Mesothelial cell of epicardium (in vitro differentiated cells): ENCODE measurements around the gene OR1M1. TPM values are rescaled to one million over a fixed set of nuclear protein-coding genes. Genes with fewer than 3 reads are reported as not detected.
"Not testable (repeated sequence)": the region's sequence is repeated elsewhere in the genome, so short reads cannot be mapped to it uniquely, and the experiment has no call there.

Source experiments
- DNase-seq, 2 experiments: peaks; one replicate each; pipeline ENCODE4 v3.0.0; 2021; ENCODE audit warnings: low spot score in 2 of 2; ENCODE audit not compliant: unreplicated experiment in 2 of 2
- H3K27ac Mint-ChIP-seq: 2 replicates; pipeline ENCODE4 v1.8.0; 2021; ENCODE audit warnings: mixed read lengths
- H3K27me3 Mint-ChIP-seq: 2 replicates; pipeline ENCODE4 v1.8.0; 2021; ENCODE audit warnings: low read depth, mixed read lengths
- H3K36me3 Mint-ChIP-seq: 2 replicates; pipeline ENCODE4 v1.8.0; 2021; ENCODE audit warnings: mixed read lengths
- H3K4me1 Mint-ChIP-seq: 2 replicates; pipeline ENCODE4 v1.8.0; 2021; ENCODE audit warnings: mixed read lengths
- H3K4me3 Mint-ChIP-seq: 2 replicates; pipeline ENCODE4 v1.8.0; 2021; ENCODE audit warnings: mild to moderate bottlenecking, moderate library complexity, mixed read lengths
- H3K9me3 Mint-ChIP-seq: 2 replicates; pipeline ENCODE4 v1.8.0; 2021; ENCODE audit warnings: mixed read lengths
- CTCF ChIP-seq: fragments of 200-600 bp; sonication (generic); IDR thresholded peaks from one replicate; pipeline ENCODE4 v1.5.0; 2021; ENCODE audit warnings: antibody characterized with exemption; ENCODE audit not compliant: unreplicated experiment
- total RNA-seq: library from RNA; stranded (reverse); gene quantifications from 3 replicates; pipeline ENCODE4 v1.2.1, GENCODE V29; 2021

Gene OR1M1
- total RNA-seq, 1 donor from 2014 or later, result not detected

DNA sequence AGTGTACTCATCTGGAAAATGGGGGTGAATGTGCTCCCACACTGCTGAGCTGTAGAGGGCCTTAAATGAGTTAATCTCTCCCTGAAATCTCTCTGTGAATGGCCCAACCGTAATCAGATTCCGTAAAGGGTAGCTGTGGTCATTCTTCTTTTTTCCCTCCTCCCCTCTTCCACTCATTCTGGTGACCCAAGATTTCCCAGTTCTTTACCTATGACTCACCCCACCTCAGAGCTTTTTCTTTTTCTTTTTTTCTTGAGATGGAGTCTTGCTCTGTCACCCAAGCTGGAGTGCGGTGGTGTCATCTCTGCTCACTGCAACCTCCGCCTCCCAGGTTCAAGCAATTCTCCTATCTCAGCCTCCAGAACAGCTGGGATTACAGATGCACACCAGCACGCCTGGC lies 43.3 kb upstream of the OR1M1 start:
- Mint-ChIP-seq H3K27me3 (no peaks in the 10 kb centered on the region), H3K9me3 (no peaks in the 10 kb centered on the region)
- TF ChIP-seq CTCF, result no peak

DNA sequence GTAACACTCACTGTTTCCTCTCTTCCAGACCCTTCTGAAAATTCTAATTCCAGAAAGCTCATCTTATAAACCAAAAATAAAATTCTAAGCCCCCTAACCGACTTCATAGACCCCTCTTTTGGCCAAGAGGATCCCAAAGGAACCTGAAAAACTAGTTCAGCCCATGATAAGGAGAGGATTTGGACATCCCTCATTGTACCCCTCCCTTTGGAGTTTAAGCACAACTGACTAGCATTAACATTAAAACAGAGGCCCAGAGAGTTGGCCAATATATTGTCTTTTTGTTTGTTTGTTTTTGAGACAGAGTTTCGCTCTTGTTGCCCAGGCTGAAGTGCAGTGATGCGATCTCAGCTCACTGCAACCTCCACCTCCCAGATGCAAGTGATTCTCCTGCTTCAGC lies 42.4 kb upstream of the OR1M1 start:
- no peaks in the 10 kb centered on the region for H3K27me3 Mint-ChIP-seq
- H3K4me3 Mint-ChIP-seq, result no peak overlapping the region
- H3K9me3 Mint-ChIP-seq, result no peaks in the 10 kb centered on the region
- DNase-seq, result no peak
- peaks cover 8% of the 10 kb centered on the region for H3K4me1 Mint-ChIP-seq
- no peak overlapping the region for H3K27ac Mint-ChIP-seq
- TF ChIP-seq CTCF, result no peak
- H3K36me3 Mint-ChIP-seq, result no peaks in the 10 kb centered on the region

More for the DNA sequence above, 43.3 kb upstream of the OR1M1 start:
- no peak for DNase-seq
- H3K4me3 Mint-ChIP-seq, result no peak overlapping the region
- peaks cover 8% of the 10 kb centered on the region for H3K4me1 Mint-ChIP-seq
- no peaks in the 10 kb centered on the region for H3K36me3 Mint-ChIP-seq
- H3K27ac Mint-ChIP-seq, result no peak overlapping the region

GRCh38 chr19:9046694-9047093 lies 40.2 kb upstream of the OR1M1 start:
- Mint-ChIP-seq H3K36me3 (no peaks in the 10 kb centered on the region), H3K4me3 (no peak overlapping the region), H3K27ac (no peak overlapping the region), H3K9me3 (no peaks in the 10 kb centered on the region), H3K27me3 (no peaks in the 10 kb centered on the region), H3K4me1 (no peaks in the 10 kb centered on the region)
- DNase-seq, result no peak
- TF ChIP-seq CTCF, result no peak

DNA sequence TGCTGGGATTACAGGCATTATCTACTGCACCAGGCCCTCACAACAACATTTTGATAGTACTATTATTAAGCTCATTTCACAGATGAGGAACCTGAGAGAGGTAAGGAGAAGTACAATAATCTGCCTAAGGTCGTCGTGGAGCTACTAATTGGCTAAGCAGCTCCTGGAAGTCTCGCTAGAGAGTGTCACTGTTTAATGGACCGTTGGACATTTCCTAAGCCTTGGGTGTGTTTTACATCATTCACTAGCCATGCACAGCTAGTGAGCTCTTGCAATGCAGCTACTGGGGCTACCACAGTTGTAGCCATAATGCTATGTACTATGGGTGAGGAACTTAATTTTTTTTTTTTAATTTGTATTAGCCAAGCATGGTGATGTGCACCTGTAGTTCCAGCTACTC lies 34.0 kb upstream of the OR1M1 start:
- TF ChIP-seq CTCF, result no peak
- H3K4me3 Mint-ChIP-seq, result no peak overlapping the region

GRCh38 chr19:9053674-9054073 lies 33.2 kb upstream of the OR1M1 start:
- Mint-ChIP-seq H3K27ac (peak overlapping the region; percentile 86), H3K4me1 (peaks cover 23% of the 10 kb centered on the region)
- not testable (repeated sequence) for H3K4me3 Mint-ChIP-seq, DNase-seq, H3K36me3 Mint-ChIP-seq, H3K27me3 Mint-ChIP-seq, H3K9me3 Mint-ChIP-seq

More for the DNA sequence above, 34.0 kb upstream of the OR1M1 start:
- Mint-ChIP-seq H3K27ac (no peak overlapping the region), H3K36me3 (no peaks in the 10 kb centered on the region), H3K27me3 (peaks cover 2% of the 10 kb centered on the region), H3K4me1 (peaks cover 22% of the 10 kb centered on the region), H3K9me3 (no peaks in the 10 kb centered on the region)
- no peak for DNase-seq

- TF ChIP-seq CTCF, result no peak
- Mint-ChIP-seq H3K4me1 (peaks cover 27% of the 10 kb centered on the region), H3K36me3 (no peaks in the 10 kb centered on the region), H3K9me3 (no peaks in the 10 kb centered on the region), H3K27ac (peak overlapping the region; percentile 86), H3K27me3 (peaks cover 2% of the 10 kb centered on the region), H3K4me3 (no peak overlapping the region)
- no peak for DNase-seq
Measured at GRCh38 chr19:9054207-9054606, 32.7 kb upstream of the OR1M1 start.
